ENCODE results near the gene TMEM178B.
"Not testable (repeated sequence)": the region's sequence is repeated elsewhere in the genome, so short reads cannot be mapped to it uniquely, and the experiment has no call there.

The TMEM178B gene

DNA sequence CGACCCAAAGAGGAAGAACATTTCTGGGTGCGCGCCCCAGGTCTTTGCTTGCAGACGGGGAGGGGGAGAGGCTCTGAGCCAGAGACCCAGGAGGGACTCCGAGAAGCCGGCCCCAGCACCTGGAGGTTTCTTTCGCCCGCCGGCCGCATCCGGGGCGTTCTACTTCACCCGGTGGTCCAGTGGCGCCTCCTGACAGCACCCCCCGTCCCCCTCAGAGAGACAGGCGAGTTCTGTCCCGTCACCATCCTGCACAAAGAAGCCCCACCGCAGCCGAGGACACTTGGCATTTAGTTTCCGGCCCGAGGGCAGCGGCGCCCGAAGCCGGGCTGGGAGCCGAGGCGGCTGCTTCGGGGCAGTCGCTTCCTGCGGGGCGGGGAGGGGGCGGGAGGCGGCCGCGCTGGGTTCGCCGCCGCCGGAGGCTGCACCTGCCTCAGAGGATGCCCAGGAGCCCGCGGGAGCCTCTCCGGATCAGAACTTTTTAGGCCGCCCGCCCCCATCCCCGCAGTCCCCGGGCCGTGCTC, at the start of gene TMEM178B:
Gene TMEM178B (plus strand): TSS at position 424 of the 521 bp plus-strand sequence.
- DNase-seq: no peak

DNA sequence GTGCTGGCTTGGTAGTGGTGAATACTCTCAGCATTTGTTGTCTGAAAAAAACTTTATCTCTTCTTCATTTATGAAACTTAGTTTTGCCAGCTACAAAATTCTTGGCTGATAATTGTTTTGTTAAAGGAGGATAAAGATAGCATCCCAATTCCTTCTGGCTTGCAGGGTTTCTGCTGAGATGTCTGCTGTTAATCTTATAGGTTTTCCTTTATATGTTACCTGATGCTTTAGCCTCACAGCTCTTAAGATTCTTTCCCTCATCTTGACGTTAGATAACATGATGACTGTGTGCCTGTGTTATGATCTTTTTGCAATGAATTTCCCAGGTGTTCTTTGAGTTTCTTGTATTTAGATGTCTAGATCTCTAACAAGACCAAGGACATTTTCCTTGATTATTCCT, 49.2 kb upstream of the TMEM178B start:
- DNase-seq: no peak

DNA sequence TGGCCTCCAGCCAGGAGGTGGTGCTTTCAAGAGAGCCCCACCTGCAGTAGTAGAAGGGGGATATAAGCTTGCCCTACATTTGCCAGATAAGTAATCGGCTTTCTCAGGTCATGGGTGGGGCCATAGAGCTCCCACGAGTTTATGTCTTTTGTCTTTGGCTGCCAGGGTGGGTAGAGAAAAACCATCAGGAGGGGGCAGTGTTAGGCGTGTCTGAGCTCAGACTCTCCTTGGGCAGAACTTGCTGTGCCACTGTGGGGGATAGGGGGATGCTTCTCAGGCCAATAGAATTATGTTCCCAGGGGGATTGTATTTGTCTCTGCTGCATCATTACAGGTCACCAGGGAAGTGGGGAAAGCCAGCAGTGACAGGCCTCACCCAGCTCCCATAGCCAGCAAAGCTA, 46.8 kb upstream of the TMEM178B start:
- no peak for DNase-seq

GRCh38 chr7:141028767-141029166, 45.1 kb upstream of the TMEM178B start:
- no peak for DNase-seq

DNA sequence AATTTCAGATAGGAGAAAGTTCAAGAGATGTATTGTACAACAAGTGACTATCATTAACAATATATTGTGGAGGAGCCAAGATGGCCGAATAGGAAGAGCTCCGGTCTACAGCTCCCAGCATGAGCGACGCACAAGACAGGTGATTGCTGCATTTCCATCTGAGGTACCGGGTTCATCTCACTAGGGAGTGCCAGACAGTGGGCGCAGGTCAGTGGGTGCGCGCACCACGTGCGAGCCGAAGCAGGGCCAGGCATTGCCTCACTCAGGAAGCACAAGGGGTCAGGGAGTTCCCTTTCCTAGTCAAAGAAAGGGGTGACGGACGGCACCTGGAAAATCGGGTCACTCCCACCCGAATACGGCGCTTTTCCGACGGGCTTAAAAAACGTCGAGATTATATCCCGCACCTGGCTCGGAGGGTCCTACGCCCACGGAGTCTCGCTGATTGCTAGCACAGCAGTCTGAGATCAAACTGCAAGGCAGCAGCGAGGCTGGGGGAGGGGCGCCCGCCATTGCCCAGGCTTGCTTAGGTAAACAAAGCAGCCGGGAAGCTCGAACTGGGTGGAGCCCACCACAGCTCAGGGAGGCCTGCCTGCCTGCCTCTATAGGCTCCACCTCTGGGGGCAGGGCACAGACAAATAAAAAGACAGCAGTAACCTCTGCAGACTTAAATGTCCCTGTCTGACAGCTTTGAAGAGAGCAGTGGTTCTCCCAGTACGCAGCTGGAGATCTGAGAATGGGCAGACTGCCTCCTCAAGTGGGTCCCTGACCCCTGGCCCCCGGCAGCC, 41.1 kb upstream of the TMEM178B start:
- not testable (repeated sequence) for DNase-seq

DNA sequence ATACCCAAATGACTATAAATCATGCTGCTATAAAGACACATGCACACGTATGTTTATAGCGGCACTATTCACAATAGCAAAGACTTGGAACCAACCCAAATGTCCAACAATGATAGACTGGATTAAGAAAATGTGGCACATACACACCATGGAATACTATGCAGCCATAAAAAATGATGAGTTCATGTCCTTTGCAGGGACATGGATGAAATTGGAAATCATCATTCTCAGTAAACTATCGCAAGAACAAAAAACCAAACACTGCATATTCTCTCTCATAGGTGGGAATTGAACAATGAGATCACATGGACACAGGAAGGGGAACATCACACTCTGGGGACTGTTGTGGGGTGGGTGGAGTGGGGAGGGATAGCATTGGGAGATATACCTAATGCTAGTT, 35.8 kb upstream of the TMEM178B start:
- not testable (repeated sequence) for DNase-seq

GRCh38 chr7:141039376-141039775, 34.5 kb upstream of the TMEM178B start:
- no peak for DNase-seq

- no peak for DNase-seq
Measured at GRCh38 chr7:141042222-141043193, 31.4 kb upstream of the TMEM178B start.

- no peak for DNase-seq
Measured at GRCh38 chr7:141043616-141044015, 30.2 kb upstream of the TMEM178B start.

DNA sequence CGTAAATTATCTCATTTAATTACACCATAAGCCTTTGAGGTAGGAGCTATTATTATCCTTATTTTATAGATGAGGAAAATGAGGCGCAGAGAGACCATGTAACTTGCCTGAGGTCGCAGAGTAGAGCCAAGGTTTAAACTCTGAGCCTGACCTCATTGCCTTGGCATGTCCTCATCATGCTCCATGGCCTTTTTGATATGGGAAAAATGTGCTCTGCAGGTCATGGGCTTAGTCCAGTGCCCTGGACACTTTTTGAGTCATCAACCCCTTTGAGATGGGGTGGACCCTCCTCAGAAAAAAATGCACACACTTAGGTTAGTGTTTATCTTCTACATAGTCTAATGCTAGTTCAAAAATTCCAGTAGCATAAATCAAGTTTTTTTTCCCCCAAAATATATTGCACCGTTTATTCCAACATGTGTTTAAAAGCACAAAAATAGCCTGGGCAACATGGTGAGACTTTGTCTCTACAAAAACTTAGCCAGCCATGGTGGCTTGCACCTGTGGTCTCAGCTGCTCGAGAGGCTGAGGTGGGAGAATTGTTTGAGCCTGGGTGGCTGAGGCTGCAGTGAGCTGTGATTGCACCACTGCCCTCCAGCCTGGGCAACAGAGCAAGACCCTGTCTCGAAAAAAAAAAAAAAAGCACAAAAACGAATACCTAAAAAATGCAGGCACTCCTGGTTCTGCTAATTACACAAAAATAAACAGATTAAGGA, 28.6 kb upstream of the TMEM178B start:
- DNase-seq: no peak

DNA sequence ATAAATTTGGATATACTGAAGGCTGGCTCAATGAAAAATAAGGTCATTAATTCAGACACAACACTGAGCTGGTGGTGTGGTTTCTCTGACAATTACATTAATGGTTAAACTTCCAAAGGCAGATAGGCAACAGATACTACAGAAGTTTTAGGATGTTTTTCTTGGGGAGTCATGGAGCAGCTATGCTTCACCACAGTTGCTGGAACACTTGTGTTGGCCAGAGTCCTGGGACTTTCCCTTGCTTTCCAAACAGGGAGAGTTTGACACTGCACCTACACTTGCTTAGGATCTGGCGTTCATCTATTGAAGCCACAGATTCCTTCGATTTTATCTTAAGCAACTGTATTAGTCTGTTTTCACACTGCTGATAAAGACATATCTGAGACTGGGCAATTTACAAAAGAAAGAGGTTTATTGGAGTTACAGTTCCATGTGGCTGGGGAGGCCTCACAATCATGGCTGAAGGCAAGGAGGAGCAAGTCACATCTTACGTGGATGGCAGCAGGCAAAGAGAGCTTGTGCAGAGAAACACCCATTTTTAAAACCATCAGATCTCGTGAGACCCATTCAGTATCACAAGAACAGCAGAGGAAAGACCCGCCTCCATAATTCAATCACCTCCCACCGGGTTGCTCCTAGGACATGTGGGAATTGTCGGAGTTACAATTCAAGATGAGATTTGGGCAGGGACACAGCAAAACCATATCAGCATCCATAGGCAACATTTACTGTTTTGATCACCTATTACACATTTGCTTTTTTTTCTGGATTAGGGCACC, 27.8 kb upstream of the TMEM178B start:
- no peak for DNase-seq

GRCh38 chr7:141053626-141054025, 20.2 kb upstream of the TMEM178B start:
- DNase-seq: no peak

DNA sequence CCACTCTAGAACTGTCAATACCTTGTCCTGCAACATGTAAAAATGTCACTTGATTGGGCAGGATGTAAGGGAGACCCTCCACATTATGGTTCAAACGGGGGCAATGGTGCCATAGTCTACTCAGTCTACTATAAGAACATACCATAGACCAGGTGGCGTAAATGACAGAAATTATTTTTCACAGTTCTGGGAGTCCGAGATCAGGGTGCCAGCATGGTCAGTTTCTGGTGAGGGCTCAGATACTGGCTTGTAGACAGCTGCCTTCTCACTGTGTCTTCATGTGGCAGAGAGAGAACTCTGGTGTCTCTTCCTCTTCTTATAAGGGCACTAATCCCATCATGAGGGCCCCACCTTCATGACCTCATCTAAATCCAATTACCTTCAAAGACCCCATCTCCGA, 18.7 kb upstream of the TMEM178B start:
- DNase-seq: no peak

DNA sequence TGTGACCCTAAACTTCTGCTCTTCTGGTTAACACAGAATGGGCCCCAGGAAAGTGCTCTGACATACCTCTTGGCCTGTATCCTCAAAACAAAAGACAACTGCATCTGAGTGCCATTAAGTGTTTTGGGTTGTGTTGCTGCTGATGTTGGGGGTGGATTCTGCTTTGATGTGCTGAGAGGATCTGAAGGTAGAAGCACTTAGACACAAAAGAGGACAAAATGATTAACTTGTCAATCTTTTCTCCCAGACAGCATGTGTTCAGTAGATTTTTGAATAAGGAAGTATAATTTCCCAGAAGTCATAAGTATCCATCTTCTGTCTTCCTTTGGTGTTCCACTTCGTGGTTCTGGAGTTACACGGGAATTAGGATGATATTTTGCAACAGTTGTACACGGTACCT, 16.1 kb upstream of the TMEM178B start:
- no peak for DNase-seq

GRCh38 chr7:141067856-141068255, 6.0 kb upstream of the TMEM178B start:
- not testable (repeated sequence) for DNase-seq

DNA sequence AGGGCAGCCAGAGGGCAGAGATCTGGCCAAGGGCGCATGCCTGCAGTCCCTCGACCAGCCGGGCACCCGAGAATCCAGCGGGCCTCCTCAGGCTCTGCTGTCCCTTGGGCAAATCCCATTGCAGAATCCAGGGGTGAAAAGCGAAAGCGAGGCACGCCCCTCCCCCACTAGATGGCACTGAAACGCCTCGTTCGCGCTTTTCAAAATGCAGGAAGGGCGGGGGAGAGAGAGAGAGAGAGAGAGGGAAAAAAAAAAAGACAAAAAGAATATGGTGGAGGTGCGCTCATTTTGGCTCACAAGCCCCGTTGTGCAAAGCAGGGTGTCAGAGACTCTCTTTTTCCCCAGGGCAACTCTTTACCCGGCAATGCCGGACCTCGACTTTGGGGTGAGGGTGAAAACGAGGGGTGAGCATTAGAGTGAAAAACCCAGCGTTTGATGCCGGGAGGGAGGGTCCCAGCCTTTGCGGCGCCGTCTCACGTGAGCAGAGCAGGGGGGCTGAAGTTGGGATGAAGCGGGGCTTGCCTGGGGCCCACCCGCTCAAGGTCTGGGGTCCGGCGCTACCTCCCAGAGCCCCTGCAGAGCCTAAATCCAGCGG, 2.5 kb upstream of the TMEM178B start:
- DNase-seq: no peak

DNA sequence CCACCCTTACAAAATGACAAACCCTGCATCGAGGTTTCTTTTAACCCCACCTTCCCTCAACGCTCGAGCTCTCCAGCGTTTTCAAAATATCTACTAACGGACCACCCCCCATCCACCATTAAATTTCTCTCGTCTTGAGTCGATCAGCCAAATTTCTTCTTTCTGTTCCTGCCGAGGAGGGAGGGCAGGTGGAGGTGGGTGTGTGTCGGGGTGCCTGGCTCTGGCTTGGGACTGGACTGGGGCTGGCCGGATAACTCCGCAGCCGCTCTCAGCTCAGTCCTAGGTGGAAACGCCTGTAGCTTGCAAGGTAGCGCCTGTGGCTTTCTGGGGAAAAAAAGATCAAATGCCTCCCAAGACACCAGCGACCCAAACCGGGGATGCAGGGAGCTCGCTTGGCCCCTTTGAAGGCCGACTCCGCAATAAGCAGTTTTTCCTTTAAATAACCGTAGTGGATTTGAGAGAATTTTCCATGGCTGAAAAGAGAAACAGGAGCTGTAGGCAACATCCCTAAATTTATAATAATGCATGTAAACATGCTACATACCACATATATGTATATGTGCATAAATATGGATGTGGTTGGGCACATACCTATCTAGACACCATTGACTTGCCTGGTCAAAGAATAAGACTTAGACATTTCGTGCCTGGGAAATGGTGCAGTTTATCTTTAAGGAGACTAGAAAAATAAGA, 1.9 kb upstream of the TMEM178B start:
- no peak for DNase-seq

DNA sequence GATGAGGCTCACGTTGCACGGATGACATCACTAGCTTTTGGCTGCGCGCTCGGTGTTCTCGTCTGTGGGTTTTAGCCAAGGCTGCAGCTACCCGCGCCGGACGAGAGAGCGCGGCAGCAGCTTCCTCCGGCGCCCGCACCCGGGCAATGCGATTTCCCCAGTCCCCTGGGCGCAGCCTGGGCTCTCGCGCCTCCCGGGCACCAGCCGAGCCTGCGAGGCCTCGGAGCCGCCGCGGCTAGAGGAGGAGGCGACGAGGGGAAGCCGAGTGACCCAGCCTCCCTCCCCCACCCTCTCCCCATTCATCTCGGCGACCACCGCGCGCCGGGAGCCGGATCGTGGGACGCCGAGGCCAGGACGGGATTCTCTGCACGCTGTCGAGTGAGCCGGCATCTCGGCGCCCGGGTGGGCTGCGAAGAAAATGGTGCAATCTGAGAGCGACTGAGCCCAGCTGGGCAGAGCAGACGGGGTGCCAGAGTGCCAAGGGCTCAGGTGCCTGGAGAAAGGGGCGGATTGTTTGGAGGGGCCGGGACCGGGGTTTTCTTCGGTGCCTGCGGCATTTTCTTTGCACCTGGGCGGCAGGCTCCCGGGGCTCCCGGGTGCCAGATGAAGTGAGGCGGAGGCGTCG, 1.2 kb upstream of the TMEM178B start:
- no peak for DNase-seq

GRCh38 chr7:141073173-141073640, 657 bp upstream of the TMEM178B start:
- DNase-seq: no peak

Measured in 8988T (cell line).